Trophoblast cell (in vitro differentiated cells and primary cell): ENCODE data around the gene ELP4.

Experiments used
- DNase-seq, 2 donors: peaks; one replicate each; pipeline ENCODE4 v3.0.0-alpha.2; 2016
- H2AFZ ChIP-seq: 2 replicates; pipeline ENCODE4 v1.6.1; 2013; ENCODE audit warnings: low read length, moderate library complexity, mild to moderate bottlenecking; ENCODE audit not compliant: insufficient read depth, poor library complexity
- H2AK5ac ChIP-seq: 2 replicates; pipeline ENCODE4 v1.6.1; 2013; ENCODE audit warnings: mild to moderate bottlenecking, low read length
- H2BK120ac ChIP-seq: 2 replicates; pipeline ENCODE4 v1.6.1; 2013; ENCODE audit warnings: low read length, mild to moderate bottlenecking, moderate library complexity; ENCODE audit not compliant: insufficient read depth, poor library complexity
- H2BK12ac ChIP-seq: 2 replicates; pipeline ENCODE4 v1.6.1; 2013; ENCODE audit warnings: mild to moderate bottlenecking, low read length, moderate library complexity
- H2BK5ac ChIP-seq: 2 replicates; pipeline ENCODE4 v1.6.1; 2013; ENCODE audit warnings: low read length, low read depth, moderate library complexity, mild to moderate bottlenecking; ENCODE audit not compliant: poor library complexity
- H3K14ac ChIP-seq: 2 replicates; pipeline ENCODE4 v1.6.1; 2013; ENCODE audit warnings: mild to moderate bottlenecking, low read length
- H3K18ac ChIP-seq: 2 replicates; pipeline ENCODE4 v1.6.1; 2013; ENCODE audit warnings: mild to moderate bottlenecking, low read length
- H3K23ac ChIP-seq: 2 replicates; pipeline ENCODE4 v1.6.1; 2013; ENCODE audit warnings: low read length
- H3K27ac ChIP-seq: 2 replicates; pipeline ENCODE4 v1.5.1; 2013; ENCODE audit warnings: low read depth, mild to moderate bottlenecking, inconsistent platforms, low read length, moderate library complexity
- H3K27me3 ChIP-seq: 2 replicates; pipeline ENCODE4 v1.6.1; 2013; ENCODE audit warnings: inconsistent platforms, mild to moderate bottlenecking, low read length, moderate library complexity; ENCODE audit not compliant: insufficient read depth
- H3K36me3 ChIP-seq, 2 experiments: 1 replicate in 1 of 2; 2 replicates in 1 of 2; pipeline ENCODE4 v1.6.1; 2013; ENCODE audit warnings: low read length in 2 of 2, mild to moderate bottlenecking in 2 of 2, moderate library complexity in 1 of 2; ENCODE audit not compliant: insufficient read depth in 2 of 2, control insufficient read depth in 1 of 2
- H3K4ac ChIP-seq: 2 replicates; pipeline ENCODE4 v1.6.1; 2013; ENCODE audit warnings: low read depth, mild to moderate bottlenecking, low read length, moderate library complexity
- H3K4me1 ChIP-seq, 2 experiments: 1 replicate in 1 of 2; 2 replicates in 1 of 2; pipeline ENCODE4 v1.6.1; 2013; ENCODE audit warnings: low read length in 2 of 2, mild to moderate bottlenecking in 2 of 2, moderate library complexity in 1 of 2; ENCODE audit not compliant: insufficient read depth in 2 of 2, control insufficient read depth in 1 of 2
- H3K4me2 ChIP-seq: 2 replicates; pipeline ENCODE4 v1.6.1; 2013; ENCODE audit warnings: inconsistent platforms, mild to moderate bottlenecking, low read length, moderate library complexity
- H3K4me3 ChIP-seq: 2 replicates; pipeline ENCODE4 v1.5.1; 2013; ENCODE audit warnings: mild to moderate bottlenecking, low read depth, low read length, inconsistent platforms
- H3K79me1 ChIP-seq: one replicate; pipeline ENCODE4 v1.6.1; 2013; ENCODE audit warnings: low read length
- H3K79me2 ChIP-seq: 2 replicates; pipeline ENCODE4 v1.6.1; 2013; ENCODE audit warnings: low read length, mild to moderate bottlenecking; ENCODE audit not compliant: control insufficient read depth, insufficient read depth, poor library complexity
- H3K9ac ChIP-seq: 2 replicates; pipeline ENCODE4 v1.6.1; 2013; ENCODE audit warnings: mild to moderate bottlenecking, low read length
- H3K9me3 ChIP-seq: 2 replicates; pipeline ENCODE4 v1.6.1; 2013; ENCODE audit warnings: low read depth, mild to moderate bottlenecking, control low read depth, inconsistent platforms, low read length; ENCODE audit not compliant: insufficient read depth
- H4K12ac ChIP-seq: 2 replicates; pipeline ENCODE4 v1.6.1; 2013; ENCODE audit warnings: low read depth, mild to moderate bottlenecking, low read length, moderate library complexity
- H4K8ac ChIP-seq: 2 replicates; pipeline ENCODE4 v1.6.1; 2013; ENCODE audit warnings: low read depth, mild to moderate bottlenecking, low read length, moderate library complexity
- H4K91ac ChIP-seq: one replicate; pipeline ENCODE4 v1.6.1; 2013; ENCODE audit warnings: low read depth, mild to moderate bottlenecking, low read length, moderate library complexity
- WGBS: extraction: QIAGEN DNeasy Blood & Tissue Kit; methylation state at CpG from one replicate; pipeline ENCODE4 v1.1.7; 2013; ENCODE audit warnings: missing lambda C conversion rate; ENCODE audit not compliant: insufficient read length, insufficient coverage; ENCODE audit errors: extremely low coverage; 5-methylcytosine and 5-hydroxymethylcytosine counted together

ELP4 gene

DNA sequence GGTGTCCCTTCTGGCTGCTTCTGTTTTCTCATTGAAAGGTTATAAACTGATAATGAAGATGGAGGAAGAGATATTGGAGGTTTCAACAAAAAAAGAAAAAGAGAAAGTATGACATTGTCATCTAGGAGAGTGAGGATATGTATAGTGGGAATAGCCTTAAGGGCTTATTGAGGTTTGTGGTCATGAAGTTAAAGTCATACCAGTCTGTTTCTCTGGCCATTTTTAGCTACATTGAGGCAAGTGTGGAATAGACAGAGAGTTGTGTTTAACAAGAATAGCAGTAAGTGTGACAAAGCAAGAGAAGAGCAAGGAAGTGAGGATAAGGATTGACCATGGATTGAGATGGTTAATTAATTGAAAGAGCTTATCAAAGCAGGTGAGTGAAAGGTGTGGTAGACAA lies 110.4 kb downstream of the ELP4 start:
- Histone ChIP-seq H4K12ac (no peak overlapping the region), H3K4ac (no peak overlapping the region), H2AFZ (no peak overlapping the region), H3K4me3 (no peak overlapping the region), H3K27me3 (no peaks in the 10 kb centered on the region), H3K18ac (no peak overlapping the region), H3K23ac (no peak overlapping the region), H3K14ac (no peak overlapping the region), H4K8ac (no peak overlapping the region), H3K9me3 (no peaks in the 10 kb centered on the region), H3K36me3 (no peaks in the 10 kb centered on the region), H3K79me2 (no peaks in the 10 kb centered on the region), H2AK5ac (no peak overlapping the region), H3K4me2 (no peak overlapping the region), H4K91ac (no peak overlapping the region), H2BK120ac (no peak overlapping the region), H3K79me1 (no peaks in the 10 kb centered on the region), H2BK5ac (no peak overlapping the region), H3K9ac (no peak overlapping the region), H3K27ac (no peak overlapping the region), H2BK12ac (no peak overlapping the region), H3K4me1 (no peaks in the 10 kb centered on the region)
- no peak for DNase-seq

DNA sequence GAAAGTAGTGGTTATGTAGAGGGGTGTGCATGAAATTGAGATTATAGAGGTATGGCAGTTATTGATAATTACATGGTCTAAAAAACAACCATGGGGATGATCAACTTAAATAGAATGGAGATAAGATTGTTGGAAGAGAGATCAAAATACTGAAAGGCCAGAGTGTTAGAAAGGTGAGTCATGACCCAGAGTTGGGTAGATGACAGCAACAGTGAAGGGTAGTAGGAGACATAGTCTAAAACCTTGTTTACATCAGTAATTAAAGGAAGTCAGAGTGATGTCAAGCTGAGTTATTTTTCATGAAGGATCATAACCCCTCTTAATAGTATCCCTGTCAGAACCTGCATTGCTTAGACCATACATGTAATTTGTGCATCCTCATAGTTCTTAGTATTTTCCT lies 110.9 kb downstream of the ELP4 start:
- Histone ChIP-seq H3K23ac (no peak overlapping the region), H3K79me2 (no peaks in the 10 kb centered on the region), H3K27ac (no peak overlapping the region), H2AFZ (no peak overlapping the region), H3K9ac (no peak overlapping the region), H3K18ac (no peak overlapping the region), H3K4me1 (no peaks in the 10 kb centered on the region), H3K9me3 (no peaks in the 10 kb centered on the region), H2BK5ac (no peak overlapping the region), H2AK5ac (no peak overlapping the region), H3K14ac (no peak overlapping the region), H3K4me3 (no peak overlapping the region), H4K12ac (no peak overlapping the region), H3K4me2 (no peak overlapping the region), H3K79me1 (no peaks in the 10 kb centered on the region), H2BK120ac (no peak overlapping the region), H3K36me3 (no peaks in the 10 kb centered on the region), H3K4ac (no peak overlapping the region), H4K8ac (no peak overlapping the region), H3K27me3 (no peaks in the 10 kb centered on the region), H4K91ac (no peak overlapping the region), H2BK12ac (no peak overlapping the region)
- no peak for DNase-seq

DNA sequence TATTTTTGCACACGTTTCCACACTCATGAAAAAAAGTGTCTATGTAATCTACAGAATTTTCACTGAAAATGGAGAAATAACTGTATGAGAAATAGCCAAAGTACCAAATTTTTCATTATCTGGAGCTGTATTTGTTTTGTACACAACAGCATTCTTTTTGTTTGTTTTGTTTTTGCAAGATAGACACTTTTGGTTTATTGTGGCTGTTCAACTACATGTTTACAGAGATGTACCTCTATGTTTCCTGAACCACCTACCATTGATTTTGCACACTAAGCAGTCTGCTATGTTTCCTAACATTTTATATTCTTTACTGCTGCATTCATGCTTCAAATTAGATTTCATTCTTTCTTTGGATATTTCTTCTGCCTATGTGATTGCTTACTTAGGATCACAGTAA lies 116.3 kb downstream of the ELP4 start:
- H3K79me2 ChIP-seq, result no peaks in the 10 kb centered on the region
- H3K4ac ChIP-seq, result no peak overlapping the region

DNA sequence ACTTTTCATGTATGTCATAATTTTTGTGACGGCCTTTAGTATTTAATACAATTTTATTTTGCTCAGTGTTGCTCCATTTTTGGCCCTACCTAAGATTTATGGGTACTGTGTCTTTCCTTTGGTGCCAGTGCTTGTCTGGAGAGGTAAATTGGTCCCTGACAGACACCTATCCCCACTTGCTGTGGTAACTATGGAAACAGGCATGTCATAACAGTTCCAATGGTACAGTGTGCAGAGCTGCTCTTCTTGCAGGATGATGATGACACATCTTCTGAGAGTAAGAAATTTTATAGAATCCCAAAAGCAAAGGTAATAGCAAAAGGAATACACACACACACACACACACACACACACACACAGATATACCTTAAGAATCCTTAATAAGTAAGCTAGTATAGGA lies 118.5 kb downstream of the ELP4 start:
- Histone ChIP-seq H3K4ac (no peak overlapping the region), H3K27me3 (no peaks in the 10 kb centered on the region), H3K79me2 (no peaks in the 10 kb centered on the region), H3K4me1 (no peaks in the 10 kb centered on the region), H2AK5ac (no peak overlapping the region), H3K4me3 (no peak overlapping the region), H3K27ac (no peak overlapping the region), H4K8ac (no peak overlapping the region), H3K18ac (no peak overlapping the region), H3K79me1 (no peaks in the 10 kb centered on the region), H3K14ac (no peak overlapping the region), H2AFZ (no peak overlapping the region), H3K9ac (no peak overlapping the region), H3K23ac (no peak overlapping the region), H2BK12ac (no peak overlapping the region), H3K9me3 (no peaks in the 10 kb centered on the region), H3K4me2 (no peak overlapping the region), H2BK5ac (no peak overlapping the region), H2BK120ac (no peak overlapping the region), H3K36me3 (no peaks in the 10 kb centered on the region), H4K91ac (no peak overlapping the region), H4K12ac (no peak overlapping the region)
- no peak for DNase-seq
- no CpG with 5 or more reads among the region's 1 CpG for WGBS

More for the DNA sequence above, 116.3 kb downstream of the ELP4 start:
- Histone ChIP-seq H4K91ac (no peak overlapping the region), H4K8ac (no peak overlapping the region), H3K14ac (no peak overlapping the region), H3K9ac (no peak overlapping the region), H2BK12ac (no peak overlapping the region), H2BK120ac (no peak overlapping the region), H2AK5ac (no peak overlapping the region), H3K9me3 (no peaks in the 10 kb centered on the region), H3K79me1 (no peaks in the 10 kb centered on the region), H3K4me3 (no peak overlapping the region), H3K4me2 (no peak overlapping the region), H3K18ac (no peak overlapping the region), H3K4me1 (no peaks in the 10 kb centered on the region), H4K12ac (no peak overlapping the region), H2AFZ (no peak overlapping the region), H3K27me3 (no peaks in the 10 kb centered on the region), H3K36me3 (no peaks in the 10 kb centered on the region), H3K23ac (no peak overlapping the region), H2BK5ac (no peak overlapping the region), H3K27ac (no peak overlapping the region)
- WGBS, result no CpG with 5 or more reads among the region's 1 CpG
- no peak for DNase-seq

DNA sequence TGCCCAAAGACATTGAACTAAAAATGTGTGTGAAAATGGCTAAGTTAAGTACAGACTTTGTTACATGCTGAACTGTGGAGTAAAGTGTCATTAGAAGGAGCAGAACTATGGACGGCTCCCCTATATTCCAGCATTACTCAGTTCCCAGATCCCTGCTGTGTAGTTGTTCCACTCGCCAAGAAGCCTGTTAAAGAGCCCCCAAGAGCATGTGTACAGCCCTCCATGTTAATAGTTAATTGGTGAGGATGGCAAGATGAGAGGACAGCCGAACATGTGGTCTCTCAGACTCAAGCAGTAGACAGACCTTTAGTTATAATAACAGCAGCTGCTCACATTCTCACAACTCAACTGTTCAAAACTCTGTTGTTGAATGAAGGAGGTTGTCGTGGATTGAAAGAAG lies 127.4 kb downstream of the ELP4 start:
- WGBS, result no CpG with 5 or more reads among the region's 4 CpGs
- H3K9ac ChIP-seq, result no peak overlapping the region
- H2BK120ac ChIP-seq, result no peak overlapping the region

More for the DNA sequence above, 127.4 kb downstream of the ELP4 start:
- Histone ChIP-seq H4K91ac (no peak overlapping the region), H3K27ac (no peak overlapping the region), H3K9me3 (no peaks in the 10 kb centered on the region), H4K8ac (no peak overlapping the region), H3K79me1 (no peaks in the 10 kb centered on the region), H3K79me2 (no peaks in the 10 kb centered on the region), H2AFZ (no peak overlapping the region), H4K12ac (no peak overlapping the region), H3K23ac (no peak overlapping the region), H3K4me3 (no peak overlapping the region), H2BK12ac (no peak overlapping the region), H3K4me2 (no peak overlapping the region), H3K36me3 (no peaks in the 10 kb centered on the region), H3K4me1 (no peaks in the 10 kb centered on the region), H3K14ac (no peak overlapping the region), H3K18ac (no peak overlapping the region), H3K27me3 (no peaks in the 10 kb centered on the region), H2AK5ac (no peak overlapping the region), H3K4ac (no peak overlapping the region), H2BK5ac (no peak overlapping the region)
- no peak for DNase-seq
